Ishikawa (cell line): Measurements from ENCODE around the gene KICS2.

Experiments used
- CEBPB ChIP-seq: IDR thresholded peaks from 2 replicates; pipeline ENCODE4 v1.6.1; 2012
- EGR1 ChIP-seq: IDR thresholded peaks from 2 replicates; pipeline ENCODE4 v1.6.1; 2012
- EP300 ChIP-seq: IDR thresholded peaks from 2 replicates; pipeline ENCODE4 v1.6.1; 2012; ENCODE audit warnings: borderline replicate concordance
- FOXM1 ChIP-seq: IDR thresholded peaks from 2 replicates; pipeline ENCODE4 v1.6.1; 2012; ENCODE audit warnings: low read depth, borderline replicate concordance
- MAX ChIP-seq: IDR thresholded peaks from 2 replicates; pipeline ENCODE4 v1.6.1; 2012
- RAD21 ChIP-seq: IDR thresholded peaks from 2 replicates; pipeline ENCODE4 v1.6.1; 2012; ENCODE audit warnings: low read depth
- REST ChIP-seq: IDR thresholded peaks from 2 replicates; pipeline ENCODE4 v1.6.1; 2012; ENCODE audit warnings: low read depth, mild to moderate bottlenecking
- TCF12 ChIP-seq: IDR thresholded peaks from 2 replicates; pipeline ENCODE4 v1.6.1; 2012; ENCODE audit warnings: low read depth
- YY1 ChIP-seq: IDR thresholded peaks from 2 replicates; pipeline ENCODE4 v1.6.1; 2012; ENCODE audit warnings: low read depth
- ZBTB7A ChIP-seq: IDR thresholded peaks from 2 replicates; pipeline ENCODE4 v1.6.1; 2012; ENCODE audit warnings: low read depth

- TF ChIP-seq EGR1, result no peak
- no peak for TF ChIP-seq CEBPB
- TF ChIP-seq FOXM1, result no peak
- TF ChIP-seq ZBTB7A, result no peak
- TF ChIP-seq MAX, result no peak
- TF ChIP-seq TCF12, result no peak
- TF ChIP-seq YY1, result no peak
- TF ChIP-seq EP300, result no peak
- TF ChIP-seq REST, result no peak
- TF ChIP-seq RAD21, result no peak
These were observed 44.0 kb downstream of the KICS2 start for GRCh38 chr12:64178122-64178521.
